CD4-positive, alpha-beta T cell treated with Interleukin-1 beta for 1 hour (primary cell): ENCODE results near the gene CENPF.
"Not testable (repeated sequence)": the region's sequence is repeated elsewhere in the genome, so short reads cannot be mapped to it uniquely, and the experiment has no call there.

Experiments used
- DNase-seq, 2 donors: peaks; one replicate each; pipeline ENCODE4 v3.0.0-alpha.2; 2020 to 2022

CENPF gene, protein sequence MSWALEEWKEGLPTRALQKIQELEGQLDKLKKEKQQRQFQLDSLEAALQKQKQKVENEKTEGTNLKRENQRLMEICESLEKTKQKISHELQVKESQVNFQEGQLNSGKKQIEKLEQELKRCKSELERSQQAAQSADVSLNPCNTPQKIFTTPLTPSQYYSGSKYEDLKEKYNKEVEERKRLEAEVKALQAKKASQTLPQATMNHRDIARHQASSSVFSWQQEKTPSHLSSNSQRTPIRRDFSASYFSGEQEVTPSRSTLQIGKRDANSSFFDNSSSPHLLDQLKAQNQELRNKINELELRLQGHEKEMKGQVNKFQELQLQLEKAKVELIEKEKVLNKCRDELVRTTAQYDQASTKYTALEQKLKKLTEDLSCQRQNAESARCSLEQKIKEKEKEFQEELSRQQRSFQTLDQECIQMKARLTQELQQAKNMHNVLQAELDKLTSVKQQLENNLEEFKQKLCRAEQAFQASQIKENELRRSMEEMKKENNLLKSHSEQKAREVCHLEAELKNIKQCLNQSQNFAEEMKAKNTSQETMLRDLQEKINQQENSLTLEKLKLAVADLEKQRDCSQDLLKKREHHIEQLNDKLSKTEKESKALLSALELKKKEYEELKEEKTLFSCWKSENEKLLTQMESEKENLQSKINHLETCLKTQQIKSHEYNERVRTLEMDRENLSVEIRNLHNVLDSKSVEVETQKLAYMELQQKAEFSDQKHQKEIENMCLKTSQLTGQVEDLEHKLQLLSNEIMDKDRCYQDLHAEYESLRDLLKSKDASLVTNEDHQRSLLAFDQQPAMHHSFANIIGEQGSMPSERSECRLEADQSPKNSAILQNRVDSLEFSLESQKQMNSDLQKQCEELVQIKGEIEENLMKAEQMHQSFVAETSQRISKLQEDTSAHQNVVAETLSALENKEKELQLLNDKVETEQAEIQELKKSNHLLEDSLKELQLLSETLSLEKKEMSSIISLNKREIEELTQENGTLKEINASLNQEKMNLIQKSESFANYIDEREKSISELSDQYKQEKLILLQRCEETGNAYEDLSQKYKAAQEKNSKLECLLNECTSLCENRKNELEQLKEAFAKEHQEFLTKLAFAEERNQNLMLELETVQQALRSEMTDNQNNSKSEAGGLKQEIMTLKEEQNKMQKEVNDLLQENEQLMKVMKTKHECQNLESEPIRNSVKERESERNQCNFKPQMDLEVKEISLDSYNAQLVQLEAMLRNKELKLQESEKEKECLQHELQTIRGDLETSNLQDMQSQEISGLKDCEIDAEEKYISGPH (N-terminal part only)

DNA sequence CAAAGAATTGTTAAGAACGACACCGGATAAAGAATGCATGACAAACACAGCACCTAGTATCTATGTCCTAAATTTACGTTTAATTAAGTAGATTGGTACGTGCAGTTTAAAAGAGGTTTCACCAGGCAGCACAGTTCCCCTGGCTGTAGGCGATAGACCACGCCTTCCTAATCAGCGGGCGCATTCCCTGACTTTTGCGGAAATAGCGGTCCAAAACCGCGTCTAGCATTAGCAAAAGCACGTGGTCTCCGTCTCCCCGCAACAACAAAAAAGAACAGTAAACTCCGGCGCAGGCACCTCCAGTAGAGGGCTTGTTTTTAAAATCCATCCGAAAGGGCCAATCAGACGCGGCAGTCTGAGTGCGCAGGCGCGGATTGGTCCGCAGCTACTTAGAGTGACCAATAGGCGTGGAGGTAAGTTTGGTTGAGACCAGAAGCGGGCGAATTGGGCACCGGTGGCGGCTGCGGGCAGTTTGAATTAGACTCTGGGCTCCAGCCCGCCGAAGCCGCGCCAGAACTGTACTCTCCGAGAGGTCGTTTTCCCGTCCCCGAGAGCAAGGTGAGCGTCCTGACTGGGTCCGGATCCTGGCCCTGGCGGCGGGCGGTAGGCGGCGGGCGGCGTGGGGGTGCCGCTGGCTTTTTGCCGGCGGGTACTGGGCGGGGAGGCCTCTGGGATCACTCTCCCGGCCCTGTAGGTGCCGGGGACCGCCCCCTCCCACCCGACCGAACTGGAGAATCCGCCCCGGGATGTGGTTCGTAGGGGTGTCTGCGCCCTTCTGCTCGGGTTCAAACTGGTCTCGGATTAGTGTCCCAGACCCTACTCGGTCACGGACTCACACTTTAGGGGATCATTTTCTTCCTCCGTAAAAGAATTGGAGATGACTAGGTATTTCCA lies at the start of gene CENPF:
CENPF (plus strand) TSS at position 432 of the 894 bp plus-strand sequence. CDS start 10,560 bp downstream, outside the sequence.
- peak; percentile 95 to 96 for DNase-seq

DNA sequence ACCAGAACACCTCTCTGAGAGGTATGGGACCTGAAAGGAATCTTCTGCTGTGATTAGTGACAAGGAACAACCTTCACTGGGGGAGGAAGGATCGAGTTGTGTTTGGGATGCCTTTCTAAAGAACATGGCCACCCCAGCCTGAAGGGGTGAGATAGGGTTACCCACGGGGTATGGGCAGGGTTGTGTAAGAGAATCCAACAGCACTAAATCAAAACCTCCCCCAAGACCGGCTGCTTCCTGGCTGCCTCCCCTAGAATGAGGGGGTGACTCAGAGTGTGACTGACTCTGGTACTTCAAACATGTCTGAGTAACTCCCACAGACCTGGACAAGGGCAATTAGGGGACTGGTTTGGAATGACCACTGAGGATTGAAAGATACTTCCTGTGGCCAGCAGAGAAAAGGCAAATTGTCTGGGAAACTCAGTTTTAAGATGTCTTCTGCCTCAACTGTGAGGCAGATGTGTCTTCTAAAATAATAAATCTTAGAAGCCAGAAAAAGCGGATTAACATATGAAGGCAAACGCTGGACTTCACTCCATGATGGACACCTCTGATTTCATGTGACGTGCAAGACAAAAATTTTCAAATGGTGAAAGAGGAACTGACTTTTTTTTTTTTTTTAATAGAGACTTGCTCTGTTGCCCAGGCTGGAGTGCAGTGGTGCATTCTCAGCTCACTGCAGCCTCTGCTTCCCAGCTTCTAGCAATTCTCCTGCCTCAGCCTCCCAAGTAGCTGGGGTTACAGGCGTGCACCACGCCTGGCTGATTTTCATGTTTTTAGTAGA lies 44.9 kb upstream of the CENPF start:
- DNase-seq = no peak

DNA sequence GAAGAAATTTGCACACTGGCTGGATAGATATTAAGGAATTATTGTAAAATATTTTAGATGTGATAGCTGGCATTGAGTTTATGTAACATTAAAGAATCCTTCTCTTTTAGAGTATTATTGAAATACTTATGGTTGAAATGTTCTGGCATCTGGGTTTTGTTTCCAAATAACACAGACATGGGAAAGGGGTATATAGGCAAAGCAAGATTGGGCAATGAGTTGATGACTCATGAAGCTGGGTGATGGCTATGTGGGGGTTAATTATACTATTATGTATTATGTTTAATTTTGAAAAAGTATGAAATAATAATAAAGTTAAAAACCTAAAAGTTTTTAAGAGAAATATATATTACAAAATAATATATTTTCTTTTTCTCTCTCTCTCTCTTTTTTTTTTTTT lies 39.1 kb upstream of the CENPF start:
- DNase-seq = no peak

DNA sequence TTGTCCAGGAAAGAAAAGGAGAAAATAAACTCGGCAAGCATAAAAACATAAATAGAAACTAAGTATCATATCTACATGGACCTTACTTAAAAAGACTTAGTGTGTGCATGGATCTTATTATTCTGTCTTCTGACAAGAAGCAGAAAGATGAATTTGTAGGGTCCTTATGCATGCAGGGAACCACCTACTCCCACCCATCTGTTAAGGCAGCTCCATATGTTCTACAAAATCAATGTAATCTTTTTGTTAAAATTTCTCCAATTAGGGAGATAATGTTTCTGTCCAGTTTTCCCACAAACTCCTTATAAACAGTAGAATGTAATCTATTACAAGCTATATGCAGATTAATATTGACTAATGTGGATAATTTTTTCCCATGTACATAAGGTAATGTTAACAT lies 37.7 kb upstream of the CENPF start:
- no peak for DNase-seq

DNA sequence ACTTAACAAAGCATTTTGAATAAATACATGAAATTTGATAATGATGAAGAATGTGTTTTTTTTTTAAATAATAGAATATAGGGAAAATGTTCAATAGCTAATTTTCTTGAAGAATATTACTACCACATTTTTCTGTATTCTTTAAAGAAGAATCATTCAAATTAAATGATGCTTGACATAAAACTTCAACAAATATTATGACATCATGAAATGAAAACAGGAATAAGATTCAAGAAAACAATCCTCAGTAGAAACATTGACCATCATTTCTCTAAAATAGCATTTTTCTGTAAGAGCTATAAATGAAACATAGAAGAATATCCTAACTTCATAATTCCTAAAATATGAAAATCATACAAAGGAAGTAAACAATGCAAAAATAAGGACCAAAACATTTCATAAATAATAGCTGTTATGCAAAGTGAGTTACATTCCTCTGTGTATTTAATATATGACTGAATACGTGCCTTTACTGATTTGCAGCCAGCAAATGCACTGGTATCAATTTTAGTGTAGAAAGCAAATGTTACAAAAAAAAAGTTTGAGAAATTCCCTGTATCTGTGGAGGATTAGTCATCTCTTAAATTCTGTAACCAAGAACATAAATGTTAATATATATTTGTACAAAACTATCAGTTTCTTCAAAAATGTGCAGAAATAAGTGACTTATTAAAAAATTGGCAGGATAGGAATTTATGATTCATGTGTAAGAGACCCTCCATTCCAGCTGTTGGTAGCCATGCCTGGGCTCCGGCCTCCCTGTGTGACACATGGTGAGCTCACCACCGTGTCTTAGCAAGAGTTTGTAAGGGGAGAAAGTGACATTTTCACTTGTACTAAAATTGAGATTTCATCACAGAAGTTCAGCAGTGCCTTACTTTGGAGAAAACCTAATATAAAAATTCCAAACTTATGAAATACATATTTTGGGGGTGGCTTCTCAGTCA lies 36.6 kb upstream of the CENPF start:
- no peak for DNase-seq

DNA sequence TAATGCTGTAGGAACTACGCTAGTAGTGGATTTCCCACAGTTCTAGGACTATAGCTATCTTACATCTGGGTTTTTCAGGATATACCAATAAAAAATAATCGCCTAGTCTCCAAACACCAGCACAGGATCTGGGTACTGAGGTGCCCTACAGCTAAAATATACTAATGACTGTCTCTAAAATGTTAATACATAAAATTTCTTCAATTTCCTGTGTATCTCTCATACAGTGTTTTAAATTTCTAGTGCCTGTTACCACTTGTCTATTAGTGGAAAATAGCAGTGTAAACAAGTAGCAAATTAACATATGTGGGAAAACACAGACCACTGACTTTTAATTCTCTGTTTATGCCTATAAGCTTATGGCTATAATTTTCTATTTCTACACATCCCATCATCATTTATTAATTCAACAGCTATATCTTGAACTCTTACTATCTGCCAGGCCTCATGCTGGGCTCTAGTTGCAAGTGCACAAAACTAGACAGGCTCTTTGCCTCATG lies 35.5 kb upstream of the CENPF start:
- no peak for DNase-seq

DNA sequence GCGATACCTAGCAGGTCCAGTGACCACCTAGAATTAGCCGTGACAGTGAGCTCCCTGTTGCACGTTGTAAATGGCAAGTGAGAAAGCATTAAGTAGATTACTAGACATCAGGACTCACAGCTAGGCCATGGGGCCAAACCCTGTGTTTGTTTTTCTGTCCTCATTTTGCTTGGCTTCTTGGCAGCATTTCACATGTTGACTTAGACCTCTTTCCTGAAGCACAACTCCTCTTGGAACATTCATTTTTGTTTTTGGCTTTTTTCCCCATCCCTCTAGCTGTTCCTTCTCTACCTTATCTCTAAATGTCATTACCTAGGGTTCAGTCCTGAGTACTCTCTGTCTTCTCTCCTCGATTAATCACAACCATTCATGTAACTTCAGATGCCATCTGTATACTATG lies 34.7 kb upstream of the CENPF start:
- DNase-seq = no peak

DNA sequence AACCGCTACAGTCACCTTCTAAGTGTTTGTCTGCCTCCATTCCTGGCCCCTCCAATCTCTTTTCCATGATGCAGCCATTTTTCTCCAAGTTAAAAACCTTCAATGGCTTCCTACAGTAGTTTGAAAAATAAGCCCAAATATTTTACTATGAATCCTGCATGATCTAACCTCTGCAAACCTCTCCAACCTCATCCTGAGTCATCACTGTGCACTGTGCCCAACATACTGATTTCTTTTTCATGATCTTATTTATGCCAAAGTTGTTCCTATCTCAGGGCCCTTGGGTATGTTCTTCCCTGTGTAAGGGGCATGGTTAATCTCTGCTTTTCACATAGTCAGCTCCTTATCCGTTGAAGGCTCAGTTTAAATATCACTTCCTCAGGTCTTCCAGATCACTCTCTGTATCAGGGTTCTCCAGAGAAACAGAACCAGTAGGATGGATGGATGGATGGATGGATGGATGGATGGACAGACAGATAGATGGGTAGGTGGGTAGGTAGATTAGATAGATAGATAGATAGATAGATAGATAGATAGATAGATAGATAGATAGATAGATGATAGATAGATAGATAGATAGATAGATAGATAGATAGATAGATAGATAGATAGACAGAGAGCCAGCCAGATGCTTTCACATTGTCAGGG lies 33.5 kb upstream of the CENPF start:
- DNase-seq = no peak

DNA sequence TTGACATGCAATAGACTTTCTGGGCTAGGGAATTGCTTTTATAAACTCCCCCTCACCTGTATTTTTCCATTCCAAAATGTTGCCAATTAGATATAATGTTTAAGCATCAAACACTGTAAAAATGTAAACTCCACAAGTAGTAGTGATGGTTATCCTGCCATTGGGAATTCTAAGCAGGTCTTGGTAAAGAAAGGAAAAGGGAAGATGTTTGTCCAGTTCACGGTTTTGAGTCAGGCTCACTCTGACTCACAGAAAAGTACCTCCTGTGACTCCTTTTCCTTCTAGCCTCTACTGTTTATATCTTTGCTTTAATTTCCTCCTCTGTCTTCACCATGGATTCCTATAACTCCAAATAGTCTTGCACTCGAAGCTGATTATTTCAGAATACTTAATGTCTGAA lies 32.6 kb upstream of the CENPF start:
- no peak for DNase-seq

DNA sequence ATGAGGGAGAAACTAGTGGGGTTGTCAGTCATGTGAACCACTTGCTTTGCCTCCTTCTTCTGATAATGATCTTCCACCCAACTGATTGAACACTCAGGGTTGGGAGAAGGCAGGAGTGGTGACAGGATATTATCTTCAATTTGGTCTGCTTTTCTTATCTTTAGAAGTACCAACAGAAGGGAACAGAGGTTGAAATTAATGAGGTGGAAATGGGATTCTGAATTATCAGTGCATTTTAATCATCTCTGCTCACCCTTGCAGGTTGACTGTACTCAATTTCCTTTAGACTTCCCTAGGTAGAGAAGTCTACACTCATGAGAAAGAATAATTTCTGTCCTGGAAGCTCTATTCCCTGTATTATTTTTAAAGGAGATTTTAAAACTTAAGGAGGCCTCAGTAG lies 31.7 kb upstream of the CENPF start:
- DNase-seq = no peak

DNA sequence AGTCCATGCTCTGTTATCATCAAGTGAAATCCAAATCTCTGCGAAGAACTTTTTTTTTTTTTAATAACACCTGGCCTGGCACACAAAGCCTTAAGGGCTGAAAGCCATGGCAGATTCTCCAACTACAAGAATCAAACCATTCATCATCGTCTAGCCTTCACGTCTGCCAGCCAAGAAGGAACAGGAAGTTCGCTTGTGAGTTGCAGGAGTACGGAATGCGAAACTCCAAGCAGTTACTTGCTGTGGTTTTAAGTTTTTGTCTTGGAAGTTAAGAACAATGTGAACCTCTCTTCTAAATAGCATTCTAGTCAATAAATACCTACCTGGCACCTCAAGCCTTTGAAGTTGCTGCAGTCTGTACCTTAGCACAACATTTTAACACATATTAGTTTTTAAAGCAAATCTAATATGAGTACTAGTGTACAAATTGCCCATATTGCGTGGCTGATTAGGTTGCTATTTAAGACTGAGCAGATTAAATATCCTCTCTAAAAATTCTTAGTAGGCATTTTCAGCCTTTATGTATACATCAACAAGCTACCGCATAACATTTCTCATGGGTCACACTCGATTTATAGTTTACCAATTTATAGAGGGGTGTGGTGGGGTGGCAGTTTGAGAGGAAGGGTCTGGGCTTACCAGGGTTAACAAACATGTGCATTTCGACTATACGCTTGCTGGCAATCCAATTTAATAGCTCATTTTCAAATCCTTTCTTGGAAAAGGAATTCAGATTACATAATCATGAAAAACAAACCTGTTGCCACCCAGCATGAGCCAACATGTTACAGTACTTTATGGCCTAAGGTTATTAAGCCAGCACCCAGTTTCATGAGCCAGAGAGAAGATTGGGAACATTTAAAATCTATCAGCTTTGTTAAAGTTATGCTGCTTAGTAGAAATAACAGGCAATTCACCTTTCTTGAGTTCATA lies 29.3 kb upstream of the CENPF start:
- no peak for DNase-seq

DNA sequence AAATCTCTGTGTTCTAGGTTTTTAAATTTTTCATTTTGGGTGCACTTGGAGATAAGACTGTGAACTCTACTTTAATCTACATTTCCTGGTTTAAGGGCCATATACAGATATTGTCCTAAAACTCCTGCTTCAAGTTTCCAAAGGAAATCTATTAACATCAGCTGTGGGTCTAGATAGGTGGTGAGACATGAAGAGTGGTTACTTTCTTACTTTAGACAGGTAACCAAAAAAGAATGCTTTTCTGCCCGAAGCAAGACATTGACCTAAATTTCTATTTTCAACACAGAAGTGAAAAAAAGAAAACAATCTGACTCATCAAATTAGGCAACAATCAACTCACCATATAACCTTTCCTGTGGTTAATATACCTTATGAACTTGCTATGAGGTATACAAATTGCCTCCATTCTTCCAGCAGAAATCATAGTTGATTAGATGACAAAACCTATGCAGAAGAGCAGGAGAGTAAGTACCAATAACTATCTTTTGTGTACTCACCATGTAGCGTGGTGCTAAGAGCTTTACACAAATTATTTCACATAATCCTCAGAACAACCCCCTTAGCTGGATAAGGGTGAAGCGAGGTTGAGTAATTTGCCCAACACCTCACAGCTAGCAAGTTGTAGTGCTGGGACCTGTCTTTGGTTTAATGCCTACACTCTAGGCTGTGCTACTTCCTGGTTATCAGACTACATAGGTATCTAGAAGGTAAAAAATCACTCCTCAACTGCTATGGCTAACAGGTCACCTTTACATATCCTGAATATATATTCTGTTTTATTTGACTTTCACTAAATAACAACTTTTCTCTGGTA lies 28.2 kb upstream of the CENPF start:
- no peak for DNase-seq

DNA sequence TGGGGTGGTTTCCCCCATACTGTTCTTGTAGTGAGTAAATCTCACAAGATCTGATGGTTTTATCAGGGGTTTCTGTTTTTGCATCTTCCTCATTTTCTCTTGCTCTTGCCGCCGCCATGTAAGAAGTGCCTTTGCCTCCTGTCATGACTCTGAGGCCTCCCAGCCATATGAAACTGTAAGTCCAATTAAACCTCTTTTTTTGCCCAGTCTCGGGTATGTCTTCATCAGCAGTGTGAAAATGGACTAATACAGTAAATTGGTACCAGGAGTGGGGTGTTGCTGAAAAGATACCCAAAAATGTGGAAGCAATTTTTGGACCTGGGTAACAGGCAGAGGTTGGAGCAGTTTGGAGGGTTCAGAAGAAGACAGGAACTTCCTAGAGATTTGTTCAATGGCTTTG lies 26.9 kb upstream of the CENPF start:
- not testable (repeated sequence) for DNase-seq

DNA sequence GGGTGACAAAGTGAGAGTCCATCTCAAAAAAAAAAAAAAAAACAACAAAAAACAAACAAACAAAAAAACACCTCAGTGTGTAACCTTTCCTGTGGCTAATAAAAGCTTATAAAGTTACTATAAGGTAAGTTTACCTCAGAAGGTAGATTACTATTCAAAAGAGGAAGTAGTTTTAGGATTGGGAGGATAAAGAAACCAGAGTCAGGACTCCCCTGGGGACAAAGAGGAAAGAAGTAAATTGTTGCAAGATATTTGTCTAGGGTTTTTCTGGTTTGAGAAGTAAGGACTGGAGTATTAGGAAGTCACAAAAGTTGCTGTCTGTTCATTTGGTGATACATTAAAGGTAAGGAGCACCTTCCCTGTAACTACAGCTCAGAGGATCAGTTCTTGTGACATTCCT lies 23.8 kb upstream of the CENPF start:
- DNase-seq = no peak

DNA sequence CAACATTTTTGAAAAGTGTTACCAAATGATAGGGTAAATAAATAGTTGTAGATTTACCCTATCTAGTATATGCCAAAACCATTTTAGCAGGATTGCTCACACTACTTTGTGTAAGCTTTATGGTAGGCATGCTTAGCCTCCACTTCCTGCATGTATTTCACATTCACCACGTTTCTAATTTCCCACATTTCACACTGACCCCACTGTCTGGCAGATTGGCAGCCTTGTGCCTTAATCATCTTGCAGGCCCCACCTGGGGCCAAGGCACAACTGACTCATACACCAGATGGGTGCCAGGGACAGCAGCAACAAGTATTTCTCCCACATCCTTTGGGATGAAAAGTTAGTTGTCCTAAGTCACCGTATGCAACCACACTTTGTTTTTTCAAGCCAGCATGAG lies 21.2 kb upstream of the CENPF start:
- no peak for DNase-seq

DNA sequence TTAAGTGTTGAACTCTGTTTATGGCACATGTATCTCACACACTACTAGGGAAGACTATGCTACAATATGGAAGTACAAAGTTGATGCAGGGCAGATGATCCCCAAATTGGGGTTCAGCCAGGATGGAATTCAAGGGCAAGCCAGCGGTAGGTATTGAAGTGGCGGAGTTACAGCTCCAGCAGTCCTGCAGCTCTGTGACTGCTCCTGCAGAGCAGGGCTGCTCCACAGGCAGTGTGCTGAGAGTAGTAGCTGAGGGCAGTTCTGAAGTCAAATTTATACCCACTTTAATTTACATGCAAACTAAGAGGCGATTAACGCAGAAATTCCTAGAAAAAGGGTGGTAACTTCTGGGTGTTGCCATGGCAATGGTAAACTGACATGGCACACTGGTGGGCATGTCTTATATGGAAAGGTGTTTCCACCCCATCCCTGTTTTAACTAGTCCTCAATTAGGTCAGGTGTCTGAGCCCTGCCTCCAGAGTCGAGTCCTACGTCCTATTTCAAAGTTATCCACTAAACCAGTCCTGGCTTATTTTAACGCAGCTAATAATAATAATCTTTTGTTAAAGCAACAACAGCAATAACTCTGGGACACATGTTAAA lies 20.6 kb upstream of the CENPF start:
- no peak for DNase-seq

DNA sequence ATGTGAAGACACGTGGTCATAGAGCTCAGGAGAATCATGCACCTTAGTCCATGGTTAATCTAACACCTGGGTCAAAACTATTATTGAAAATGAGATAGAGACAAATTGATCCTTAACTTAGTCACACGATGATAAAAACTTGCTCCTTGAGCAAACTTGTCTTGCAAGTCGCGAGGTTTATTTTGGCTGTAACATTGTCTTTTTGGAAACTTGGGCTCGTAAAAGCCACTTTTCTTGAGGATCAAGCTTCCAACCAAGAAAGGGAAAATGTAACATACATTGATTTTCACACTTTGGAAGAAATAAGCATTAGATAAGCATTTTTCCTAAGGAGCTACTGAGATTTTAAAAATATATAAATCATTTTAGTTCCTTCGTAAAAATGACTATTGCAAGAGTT lies 19.9 kb upstream of the CENPF start:
- DNase-seq = no peak
